ENCODE data around the gene ILDR2.

Gene ILDR2

DNA sequence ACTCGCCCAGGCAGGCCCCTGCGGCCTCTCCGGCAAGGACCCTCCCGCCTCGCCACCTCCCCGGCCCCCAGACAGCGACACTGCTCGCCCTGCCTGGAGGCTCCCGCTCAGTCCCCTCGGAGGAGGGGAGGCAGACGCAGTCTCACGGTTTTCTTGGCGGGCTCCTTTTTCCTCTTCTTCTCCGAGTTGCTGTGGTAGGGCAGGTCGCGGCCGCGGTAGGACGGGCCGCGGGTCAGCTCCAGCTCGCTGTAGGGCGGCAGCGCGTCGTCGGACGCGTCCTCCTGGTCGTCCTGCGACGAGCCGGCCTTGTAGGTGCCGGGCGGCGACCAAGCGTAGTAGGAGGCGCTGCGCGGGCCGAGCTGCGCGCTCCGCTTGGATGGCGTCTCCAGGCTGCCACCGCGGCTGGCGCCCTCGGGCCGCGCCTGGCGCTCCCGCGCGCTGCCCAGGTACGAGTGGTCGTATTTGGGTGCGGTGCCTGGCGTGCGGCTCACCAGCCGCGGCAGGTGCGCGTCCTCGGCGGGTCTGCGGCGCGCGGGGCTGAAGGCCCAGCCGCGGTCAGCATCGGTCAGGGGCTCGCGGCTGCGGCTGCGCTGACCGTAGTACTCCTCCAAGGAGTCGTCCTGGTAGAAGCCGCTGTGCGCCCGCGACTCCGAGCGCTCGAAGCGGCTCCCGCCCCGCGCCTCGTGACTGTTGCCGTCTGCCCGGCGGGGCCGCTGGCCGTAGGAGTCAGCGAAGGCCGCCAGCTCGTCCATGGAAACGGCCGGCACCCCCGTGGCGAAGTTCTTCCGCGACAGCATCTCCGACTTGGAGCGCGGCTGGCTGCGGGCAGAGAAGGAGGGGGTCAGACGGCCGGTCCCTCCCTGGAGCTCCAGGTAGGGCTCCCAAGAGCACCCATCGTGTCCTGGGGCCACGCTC lies 54.5 kb downstream of the ILDR2 start:
- DNase-seq (ENCODE audit: low read depth): no peak
- TF ChIP-seq, protein P1, sequence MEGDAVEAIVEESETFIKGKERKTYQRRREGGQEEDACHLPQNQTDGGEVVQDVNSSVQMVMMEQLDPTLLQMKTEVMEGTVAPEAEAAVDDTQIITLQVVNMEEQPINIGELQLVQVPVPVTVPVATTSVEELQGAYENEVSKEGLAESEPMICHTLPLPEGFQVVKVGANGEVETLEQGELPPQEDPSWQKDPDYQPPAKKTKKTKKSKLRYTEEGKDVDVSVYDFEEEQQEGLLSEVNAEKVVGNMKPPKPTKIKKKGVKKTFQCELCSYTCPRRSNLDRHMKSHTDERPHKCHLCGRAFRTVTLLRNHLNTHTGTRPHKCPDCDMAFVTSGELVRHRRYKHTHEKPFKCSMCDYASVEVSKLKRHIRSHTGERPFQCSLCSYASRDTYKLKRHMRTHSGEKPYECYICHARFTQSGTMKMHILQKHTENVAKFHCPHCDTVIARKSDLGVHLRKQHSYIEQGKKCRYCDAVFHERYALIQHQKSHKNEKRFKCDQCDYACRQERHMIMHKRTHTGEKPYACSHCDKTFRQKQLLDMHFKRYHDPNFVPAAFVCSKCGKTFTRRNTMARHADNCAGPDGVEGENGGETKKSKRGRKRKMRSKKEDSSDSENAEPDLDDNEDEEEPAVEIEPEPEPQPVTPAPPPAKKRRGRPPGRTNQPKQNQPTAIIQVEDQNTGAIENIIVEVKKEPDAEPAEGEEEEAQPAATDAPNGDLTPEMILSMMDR (IDR thresholded peaks at IDR 0.05; ENCODE audit: insufficient read depth, low read depth, low read length, missing control alignments): no peak
- H3K4me3 ChIP-seq (ENCODE audit: low read depth, low read length): no peak overlapping the region

DNA sequence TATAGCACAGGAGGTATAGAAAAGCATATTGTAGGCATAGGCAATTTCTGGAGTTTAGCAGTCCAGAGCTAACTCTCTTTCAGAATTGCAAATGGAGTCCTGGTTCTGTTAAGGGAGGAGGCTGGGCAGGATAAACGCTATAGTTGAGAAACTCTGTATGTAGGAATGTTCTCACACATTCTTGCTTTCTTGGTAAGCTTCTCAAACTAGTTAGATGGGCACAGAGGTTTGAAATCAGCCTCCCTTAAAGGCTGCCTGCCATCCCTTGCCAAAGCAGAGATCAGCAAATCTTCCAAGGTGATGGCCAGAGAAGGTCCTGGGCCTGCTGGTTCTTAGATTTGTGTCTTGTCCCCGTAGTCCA lies 56.4 kb downstream of the ILDR2 start:
- no peak overlapping the region for H3K4me3 ChIP-seq (ENCODE audit: low read depth, low read length)
- TF ChIP-seq, protein P1 (IDR thresholded peaks at IDR 0.05; ENCODE audit: insufficient read depth, low read depth, low read length, missing control alignments): no peak
- DNase-seq (ENCODE audit: low read depth): no peak

DNA sequence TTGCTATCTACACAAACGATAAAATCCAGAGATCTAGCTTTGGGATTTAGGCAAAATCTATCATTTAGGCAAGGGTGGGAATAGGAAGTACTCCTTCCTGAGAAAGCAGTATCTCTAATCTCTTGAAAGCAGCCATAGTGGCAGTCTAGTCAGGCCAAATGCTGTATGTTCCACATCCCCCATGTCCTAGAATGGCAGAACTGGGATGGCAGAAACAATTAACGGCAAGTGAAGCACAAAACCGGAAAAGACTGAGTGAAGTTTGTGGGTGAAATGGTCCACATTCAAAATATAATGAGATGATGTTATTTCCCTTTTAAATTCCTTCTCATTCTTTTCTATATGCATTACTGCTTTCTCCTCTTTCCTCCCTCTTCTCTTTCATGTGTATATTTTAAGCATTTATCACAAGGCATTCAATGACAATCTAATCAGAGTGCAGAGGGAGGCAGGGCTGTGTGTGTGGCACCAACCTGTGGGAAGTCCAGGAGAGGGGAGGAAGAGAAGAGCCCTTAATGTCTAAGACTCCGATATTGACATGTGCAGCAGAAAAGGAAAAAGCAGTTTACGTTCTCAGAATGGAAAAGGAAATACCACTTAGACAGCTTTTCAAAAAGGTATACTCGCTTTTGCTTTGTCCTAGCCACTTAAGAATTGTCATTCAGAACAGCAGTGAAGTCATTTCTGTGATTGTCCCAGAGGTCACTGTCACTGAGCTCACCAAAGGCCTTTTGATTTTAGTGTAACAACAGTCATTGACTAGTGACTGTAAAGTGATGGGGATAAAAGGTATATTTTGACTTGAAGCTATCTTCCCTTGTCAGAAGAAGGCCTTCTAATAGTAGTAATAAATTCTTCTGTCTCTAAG lies 57.0 kb downstream of the ILDR2 start:
- no peak overlapping the region for H3K4me3 ChIP-seq (ENCODE audit: low read depth, low read length)
- DNase-seq (ENCODE audit: low read depth): no peak
- TF ChIP-seq, protein P1 (IDR thresholded peaks at IDR 0.05; ENCODE audit: insufficient read depth, low read depth, low read length, missing control alignments): no peak

DNA sequence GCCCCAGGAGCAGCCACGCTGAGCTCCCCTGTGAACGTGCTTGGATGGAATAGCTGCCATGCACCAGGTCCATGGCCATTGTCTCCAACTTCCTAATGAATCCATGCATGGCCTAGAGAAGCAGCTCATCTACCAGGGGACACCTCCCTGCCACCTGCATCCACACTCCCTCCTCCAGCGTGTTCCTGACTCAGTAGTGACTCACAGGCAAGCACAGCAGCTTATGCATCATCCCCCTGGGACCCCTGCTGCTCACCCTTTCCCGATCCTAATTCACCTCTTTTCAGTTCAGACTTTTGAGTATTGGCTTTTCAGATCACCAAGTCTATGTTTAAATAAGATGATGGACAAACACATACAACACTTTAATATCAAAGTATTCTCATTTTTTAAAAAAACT lies 59.4 kb downstream of the ILDR2 start:
- H3K4me3 ChIP-seq (ENCODE audit: low read depth, low read length): no peak overlapping the region
- TF ChIP-seq, protein P1 (IDR thresholded peaks at IDR 0.05; ENCODE audit: insufficient read depth, low read depth, low read length, missing control alignments): no peak
- no peak for DNase-seq (ENCODE audit: low read depth)

DNA sequence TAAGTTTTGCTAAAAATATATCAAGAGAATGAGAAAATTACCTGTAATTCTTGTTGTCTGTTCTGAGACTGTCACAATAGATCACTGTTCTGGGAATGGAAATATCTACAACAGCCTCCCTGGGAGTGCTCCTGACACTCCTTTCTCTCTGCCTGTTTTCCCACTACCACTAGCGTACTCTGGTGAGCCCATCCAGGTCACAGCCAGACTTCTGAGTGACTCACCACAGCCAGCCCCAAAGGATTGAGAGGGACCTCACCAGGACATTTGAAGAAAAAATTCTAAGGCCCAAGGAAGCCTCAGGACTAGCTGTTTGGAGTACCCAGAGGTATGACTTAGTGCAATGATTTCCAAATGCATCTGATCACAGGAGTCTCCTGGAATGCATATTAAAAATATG lies 60.3 kb downstream of the ILDR2 start:
- no peak overlapping the region for H3K4me3 ChIP-seq (ENCODE audit: low read depth, low read length)
- DNase-seq (ENCODE audit: low read depth): no peak
- TF ChIP-seq, protein P1 (IDR thresholded peaks at IDR 0.05; ENCODE audit: insufficient read depth, low read depth, low read length, missing control alignments): no peak

DNA sequence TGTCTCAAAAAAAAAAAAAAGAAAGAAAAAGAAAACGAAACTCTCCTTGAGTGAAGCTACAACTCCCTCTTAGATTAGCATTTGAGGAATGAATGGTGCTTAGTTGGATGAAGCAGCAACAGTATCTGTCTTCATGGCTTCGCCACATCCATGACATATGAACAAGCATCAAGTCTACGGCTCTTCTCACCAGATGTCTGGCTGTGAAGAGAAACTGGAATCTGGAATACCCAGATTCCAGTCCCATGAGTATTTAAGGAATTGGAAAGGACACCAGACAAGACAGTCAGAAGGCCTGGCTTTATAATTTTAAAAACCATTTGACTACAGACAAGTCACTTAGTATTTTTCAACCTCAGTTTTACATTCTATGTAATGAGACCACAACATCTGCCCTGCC lies 61.2 kb downstream of the ILDR2 start:
- no peak for DNase-seq (ENCODE audit: low read depth)
- TF ChIP-seq, protein P1 (IDR thresholded peaks at IDR 0.05; ENCODE audit: insufficient read depth, low read depth, low read length, missing control alignments): no peak

More for the DNA sequence above, 61.2 kb downstream of the ILDR2 start:
- H3K4me3 ChIP-seq (ENCODE audit: low read depth, low read length): no peak overlapping the region

All from GM12865 (cell line).